Keratinocyte (primary cell): ENCODE results near the gene NKX2-2. TPM values are rescaled to one million over a fixed set of nuclear protein-coding genes. Genes with fewer than 3 reads are reported as not detected.

ENCODE experiments used
- DNase-seq: peaks from one replicate; pipeline ENCODE4 v3.0.0-alpha.2; 2011; ENCODE audit warnings: low read depth, missing footprints, low spot score
- FAIRE-seq: peaks from 2 replicates; lab custom pipeline; 2011; peaks lifted over from hg19 to GRCh38; lab: Jason Lieb, UNC
- H2AFZ ChIP-seq: 2 replicates; pipeline ENCODE4 v1.6.0; 2012; ENCODE audit warnings: low read length, control low read depth, inconsistent platforms; ENCODE audit not compliant: control insufficient read depth
- H3K27ac ChIP-seq: 2 replicates; pipeline ENCODE4 v1.5.1; 2011; ENCODE audit warnings: low read length; ENCODE audit not compliant: control insufficient read depth, insufficient read depth
- H3K27me3 ChIP-seq: 3 replicates; pipeline ENCODE4 v1.6.0; 2011; ENCODE audit warnings: low read length; ENCODE audit not compliant: control insufficient read depth, insufficient read depth; ENCODE audit errors: extremely low read depth
- H3K36me3 ChIP-seq, 2 experiments: 2 replicates in 1 of 2; 3 replicates in 1 of 2; pipeline ENCODE4 v1.5.1; 2011; ENCODE audit warnings: low read length in 2 of 2, mild to moderate bottlenecking in 1 of 2; ENCODE audit not compliant: control insufficient read depth in 2 of 2, insufficient read depth in 2 of 2; ENCODE audit errors: extremely low read depth in 1 of 2
- H3K4me1 ChIP-seq: 3 replicates; pipeline ENCODE4 v1.5.1; 2011; ENCODE audit warnings: low read length; ENCODE audit not compliant: control insufficient read depth, insufficient read depth; ENCODE audit errors: extremely low read depth
- H3K4me2 ChIP-seq: 3 replicates; pipeline ENCODE4 v1.6.0; 2011; ENCODE audit warnings: low read depth, low read length; ENCODE audit not compliant: control insufficient read depth, insufficient read depth; ENCODE audit errors: extremely low read depth
- H3K4me3 ChIP-seq, 3 experiments: fragments of 200-600 bp in 1 of 3; sonication (generic) in 1 of 3; 2 replicates in 2 of 3; 3 replicates in 1 of 3; pipeline ENCODE4 v1.5.1; 2011 to 2016; ENCODE audit warnings: low read length in 3 of 3, mild to moderate bottlenecking in 3 of 3, control low read depth in 2 of 3, inconsistent platforms in 1 of 3, low read depth in 1 of 3, mixed read lengths in 1 of 3, mixed run types in 1 of 3, moderate library complexity in 1 of 3; ENCODE audit not compliant: control insufficient read depth in 2 of 3, insufficient read depth in 2 of 3; ENCODE audit errors: extremely low read depth in 1 of 3
- H3K79me2 ChIP-seq: 2 replicates; pipeline ENCODE4 v1.6.0; 2012; ENCODE audit warnings: low read length; ENCODE audit not compliant: control insufficient read depth, insufficient read depth
- H3K9ac ChIP-seq: 3 replicates; pipeline ENCODE4 v1.6.0; 2011; ENCODE audit warnings: low read length; ENCODE audit not compliant: control insufficient read depth, insufficient read depth; ENCODE audit errors: extremely low read depth
- H3K9me1 ChIP-seq: 3 replicates; pipeline ENCODE4 v1.6.0; 2011; ENCODE audit warnings: low read length; ENCODE audit not compliant: control insufficient read depth, insufficient read depth; ENCODE audit errors: extremely low read depth
- H3K9me3 ChIP-seq: 2 replicates; pipeline ENCODE4 v1.5.1; 2012; ENCODE audit warnings: low read depth, low read length; ENCODE audit not compliant: control insufficient read depth
- H4K20me1 ChIP-seq: 3 replicates; pipeline ENCODE4 v1.6.0; 2011; ENCODE audit warnings: low read length; ENCODE audit not compliant: control insufficient read depth, insufficient read depth; ENCODE audit errors: extremely low read depth
- CTCF ChIP-seq, 3 experiments: IDR thresholded peaks in 1 of 3; conservative IDR thresholded peaks in 1 of 3; optimal IDR thresholded peaks in 1 of 3; 2 replicates in 2 of 3; 3 replicates in 1 of 3; pipeline versions ENCODE3 to v1.5.1; 2011; ENCODE audit warnings: low read length in 3 of 3, mild to moderate bottlenecking in 3 of 3, moderate library complexity in 2 of 3, control low read depth in 1 of 3, inconsistent platforms in 1 of 3; ENCODE audit not compliant: insufficient read depth in 2 of 3; ENCODE audit errors: extremely low read depth in 1 of 3
- EZH2 ChIP-seq: IDR thresholded peaks from one replicate; pipeline ENCODE4 v1.6.1; 2012; ENCODE audit warnings: inconsistent platforms, mild to moderate bottlenecking, low read length, moderate library complexity
- dilution Hi-C: fragments of 300-500 bp; cut with MboI; formaldehyde crosslinking; loops from one replicate; pipeline ENCODE4 v1.7.0; 2020; ENCODE audit warnings: low sequenced_read_pairs; ENCODE audit not compliant: extremely low pct_ligation_motif_present
- polyA plus RNA-seq, 5 experiments: library from polyadenylated mRNA; depleted of rRNA in 3 of 5; stranded (reverse) in 3 of 5; stranded (forward) in 1 of 5; unstranded in 1 of 5; fragments of >200 nt; gene quantifications; 1 replicate in 1 of 5; 2 replicates in 3 of 5; 3 replicates in 1 of 5; pipeline versions ENCODE4 v1.2.1 to v1.2.3, GENCODE V29; 2011 to 2012; ENCODE audit warnings: missing spikeins in 2 of 5, low read depth in 1 of 5, low replicate concordance in 1 of 5

NKX2-2 gene
- polyA plus RNA-seq, 1 donor (not counting 4 experiments of a cell fraction or from before 2014, with no cell fraction given): not detected

- H3K27me3 ChIP-seq: peaks cover 99% of the 10 kb centered on the region
- H3K79me2 ChIP-seq: no peaks in the 10 kb centered on the region
- peaks cover 5% of the 10 kb centered on the region for H3K4me1 ChIP-seq
- no peak for DNase-seq
- no peak overlapping the region for H2AFZ ChIP-seq
- TF ChIP-seq EZH2 (peak; percentile 99), CTCF (optimal IDR thresholded peaks at IDR 0.05 in 1 of 3, IDR thresholded peaks at IDR 0.05 in 1 of 3, conservative IDR thresholded peaks at IDR 0.05 in 1 of 3; ENCODE audit: extremely low read depth in 1 of 3, insufficient read depth in 2 of 3, low read length in 3 of 3) (no peak)
- no peak overlapping the region for H3K4me3 ChIP-seq
- no peak overlapping the region for H3K9ac ChIP-seq
- H3K36me3 ChIP-seq: no peaks in the 10 kb centered on the region
- no peak for FAIRE-seq
- H3K9me1 ChIP-seq: no peaks in the 10 kb centered on the region
- no peaks in the 10 kb centered on the region for H3K9me3 ChIP-seq
- H3K4me2 ChIP-seq: no peak overlapping the region
- peaks cover 2% of the 10 kb centered on the region for H4K20me1 ChIP-seq
- dilution Hi-C loops: no loop called here
- H3K27ac ChIP-seq: no peak overlapping the region
Observed at GRCh38 chr20:21515300-21516179, 1.7 kb upstream of the NKX2-2 start.

GRCh38 chr20:21514553-21515251 is 838 bp upstream of the NKX2-2 start:
- Histone ChIP-seq H3K9ac (no peak overlapping the region), H3K36me3 (no peaks in the 10 kb centered on the region), H3K27me3 (peaks cover 99% of the 10 kb centered on the region), H3K9me3 (no peaks in the 10 kb centered on the region), H3K9me1 (no peaks in the 10 kb centered on the region), H3K4me2 (no peak overlapping the region), H3K4me1 (peaks cover 5% of the 10 kb centered on the region), H3K79me2 (no peaks in the 10 kb centered on the region), H3K4me3 (no peak overlapping the region), H4K20me1 (peaks cover 2% of the 10 kb centered on the region), H2AFZ (no peak overlapping the region), H3K27ac (no peak overlapping the region)
- DNase-seq (no peak), FAIRE-seq (no peak)
- TF ChIP-seq EZH2: peak; percentile 69
- no peak for TF ChIP-seq CTCF (optimal IDR thresholded peaks at IDR 0.05 in 1 of 3, IDR thresholded peaks at IDR 0.05 in 1 of 3, conservative IDR thresholded peaks at IDR 0.05 in 1 of 3; ENCODE audit: extremely low read depth in 1 of 3, insufficient read depth in 2 of 3, low read length in 3 of 3)
- dilution Hi-C loops: no loop called here
